HG03342 (cell line): Measurements from ENCODE around the gene HS3ST4.

Source experiments
- ATAC-seq: cut with Tn5 transposase; IDR thresholded peaks from one replicate; pipeline ENCODE4 v1.9.1; 2021; ENCODE audit warnings: mild to moderate bottlenecking, moderate library complexity; ENCODE audit not compliant: unreplicated experiment

Gene HS3ST4

GRCh38 chr16:26157319-26157718 is 465.6 kb downstream of the HS3ST4 start:
- no peak for ATAC-seq

GRCh38 chr16:26158142-26158759 is 466.5 kb downstream of the HS3ST4 start:
- ATAC-seq = no peak

- ATAC-seq = no peak
Observed at GRCh38 chr16:26161461-26162180, 469.9 kb downstream of the HS3ST4 start.

GRCh38 chr16:26169473-26169872 is 477.7 kb downstream of the HS3ST4 start:
- no peak for ATAC-seq

GRCh38 chr16:26175944-26176343 is 484.2 kb downstream of the HS3ST4 start:
- no peak for ATAC-seq

GRCh38 chr16:26177438-26177837 is 485.7 kb downstream of the HS3ST4 start:
- no peak for ATAC-seq

GRCh38 chr16:26178298-26178697 is 486.5 kb downstream of the HS3ST4 start:
- no peak for ATAC-seq

GRCh38 chr16:26186091-26186615 is 494.4 kb downstream of the HS3ST4 start:
- ATAC-seq = no peak
